T-helper 2 cell treated with Interferon-gamma antibody and Interleukin-4, amounts not matched to agents 5 μg/mL and 100 μg/mL, for 36 hours (primary cell): ENCODE measurements around the gene APBA2.
"Not testable (repeated sequence)": the region's sequence is repeated elsewhere in the genome, so short reads cannot be mapped to it uniquely, and the experiment has no call there.

Experiments
- DNase-seq: peaks from one replicate; pipeline ENCODE4 v3.0.0; 2021; ENCODE audit warnings: low spot score
- H3K27ac Mint-ChIP-seq: one replicate; pipeline ENCODE4 v1.8.0; 2021; ENCODE audit warnings: mild to moderate bottlenecking, mixed read lengths
- H3K27me3 Mint-ChIP-seq: one replicate; pipeline ENCODE4 v1.8.0; 2021; ENCODE audit warnings: low read depth, mixed read lengths
- H3K36me3 Mint-ChIP-seq: one replicate; pipeline ENCODE4 v1.8.0; 2021; ENCODE audit warnings: low read depth, mixed read lengths
- H3K4me1 Mint-ChIP-seq: one replicate; pipeline ENCODE4 v1.8.0; 2021; ENCODE audit warnings: low read depth, mixed read lengths
- H3K4me3 Mint-ChIP-seq: one replicate; pipeline ENCODE4 v1.8.0; 2022; ENCODE audit warnings: mild to moderate bottlenecking, moderate library complexity, mixed read lengths
- H3K9me3 Mint-ChIP-seq: one replicate; pipeline ENCODE4 v1.8.0; 2021; ENCODE audit warnings: mixed read lengths

Gene APBA2

DNA sequence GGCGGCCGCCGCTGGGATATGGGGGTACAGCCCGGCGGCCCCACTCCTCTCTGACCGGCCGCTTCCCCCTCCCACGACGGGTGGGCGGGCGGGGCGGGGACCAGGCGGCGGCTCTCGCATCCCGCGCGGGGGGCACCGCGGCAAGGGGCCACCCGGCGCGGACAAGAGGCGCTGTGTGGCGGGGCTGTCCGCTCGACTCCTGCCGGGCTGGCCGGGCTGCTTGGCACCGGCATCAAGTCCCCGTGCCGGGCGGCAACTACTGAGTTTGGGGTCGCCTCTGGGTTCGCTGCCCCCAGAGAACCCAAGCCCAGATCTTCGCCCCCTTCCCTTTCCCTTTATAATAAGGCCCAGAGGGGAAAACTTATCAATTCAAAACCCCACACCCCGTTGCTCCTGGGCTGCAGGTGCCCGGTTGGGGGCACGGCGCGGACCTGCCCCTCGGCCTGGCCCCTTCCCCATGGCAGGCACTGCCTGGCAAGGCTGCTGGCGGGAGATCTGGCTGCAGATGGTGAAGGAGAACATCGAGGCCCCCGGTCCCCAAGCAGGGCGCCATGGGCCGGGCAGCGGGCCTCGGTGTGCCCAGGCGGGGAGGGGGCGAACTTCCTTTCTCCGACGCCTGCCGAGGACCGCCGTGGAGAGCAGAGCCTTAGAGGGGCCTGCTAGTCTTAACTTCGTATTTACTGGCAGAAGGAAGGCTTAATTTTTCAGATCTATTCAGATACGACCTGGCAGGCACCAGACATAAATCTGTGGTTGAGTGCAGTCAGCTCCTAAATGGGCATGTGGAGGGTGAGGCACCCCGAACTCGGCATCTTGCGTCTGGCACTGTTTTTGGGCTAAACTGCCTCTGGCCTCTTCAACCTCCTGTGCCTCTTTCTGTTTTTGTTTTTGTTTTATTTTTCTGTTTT, 911 bp downstream of the APBA2 start:
- Mint-ChIP-seq H3K27ac (no peak overlapping the region), H3K4me1 (peaks cover 21% of the 10 kb centered on the region), H3K27me3 (peaks cover 40% of the 10 kb centered on the region), H3K9me3 (no peaks in the 10 kb centered on the region), H3K36me3 (no peaks in the 10 kb centered on the region), H3K4me3 (peak overlapping the region; percentile 66)
- DNase-seq, result no peak

DNA sequence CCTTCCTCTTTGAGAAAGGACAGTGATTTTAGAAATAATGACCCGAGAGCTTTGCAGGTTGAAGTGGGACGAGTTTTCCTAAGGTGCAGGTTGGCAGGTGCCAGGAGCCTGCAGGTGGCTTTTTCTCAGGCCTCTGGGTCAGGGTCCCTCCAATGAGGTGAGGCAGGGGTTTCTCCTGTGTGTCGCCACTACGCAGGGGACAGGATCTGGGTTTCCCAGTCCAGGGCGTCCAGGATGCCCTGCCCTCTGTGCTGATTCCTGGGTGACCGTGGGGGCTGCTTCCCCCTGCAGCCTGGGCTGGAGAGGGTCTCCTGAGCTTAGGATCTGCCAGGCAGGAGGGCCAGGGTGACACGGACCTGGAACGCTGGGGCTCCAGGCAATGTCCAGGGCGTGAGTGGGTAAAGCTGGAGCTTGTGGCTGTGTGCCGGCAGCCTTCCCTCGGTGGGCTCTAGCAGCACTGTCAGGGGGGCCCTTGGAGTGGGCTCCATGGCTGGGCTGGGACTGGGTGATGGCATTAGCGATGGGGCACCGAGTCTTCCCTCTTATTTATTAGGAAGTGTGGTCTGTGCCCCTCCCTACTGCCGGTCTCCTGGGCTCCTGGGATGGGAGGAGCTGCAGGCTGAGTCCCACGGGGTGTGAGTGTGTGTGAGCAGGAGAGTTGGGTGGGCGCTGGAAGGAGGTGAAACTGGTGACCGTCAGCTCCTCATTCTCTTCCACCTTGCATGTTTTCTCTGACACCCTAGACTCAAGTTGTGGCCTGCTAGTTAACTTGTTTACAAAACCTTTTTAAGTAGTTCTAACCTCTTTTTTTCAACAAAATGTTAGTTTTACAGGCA, 1.8 kb downstream of the APBA2 start:
- H3K27ac Mint-ChIP-seq, result no peak overlapping the region

DNA sequence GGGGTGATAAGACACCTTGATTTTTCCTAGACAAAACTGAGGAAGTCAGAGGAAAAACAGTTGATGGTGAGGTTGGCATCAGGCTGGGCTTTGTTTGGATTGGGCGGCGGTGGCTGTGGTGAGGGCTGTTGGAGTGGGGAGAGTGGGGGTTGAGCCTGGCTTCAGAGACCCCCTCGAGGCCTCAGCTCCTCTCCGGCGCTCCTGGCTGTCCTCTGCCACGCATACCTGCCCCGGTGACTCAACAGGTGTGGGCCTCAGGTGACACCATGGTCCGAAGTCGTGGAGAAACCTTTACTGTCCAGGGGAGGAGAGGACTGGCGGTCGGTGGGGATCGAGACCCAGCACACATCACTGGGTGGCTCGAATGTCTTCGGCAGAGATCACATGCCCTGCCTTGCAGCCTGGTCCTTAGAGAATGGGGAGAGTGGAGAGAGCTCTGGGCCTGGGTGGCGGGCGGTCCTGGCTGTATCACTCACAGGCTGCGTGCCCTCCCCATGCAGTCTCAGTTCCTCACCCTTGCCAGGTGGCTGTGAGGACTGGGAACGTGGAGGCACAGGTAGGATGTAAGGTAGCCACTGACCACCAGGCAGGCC, 2.6 kb downstream of the APBA2 start:
- H3K36me3 Mint-ChIP-seq, result no peaks in the 10 kb centered on the region
- peaks cover 21% of the 10 kb centered on the region for H3K4me1 Mint-ChIP-seq
- H3K9me3 Mint-ChIP-seq, result no peaks in the 10 kb centered on the region
- no peak overlapping the region for H3K4me3 Mint-ChIP-seq
- no peak for DNase-seq
- H3K27ac Mint-ChIP-seq, result no peak overlapping the region
- H3K27me3 Mint-ChIP-seq, result peaks cover 35% of the 10 kb centered on the region

More for the DNA sequence above, 1.8 kb downstream of the APBA2 start:
- H3K4me1 Mint-ChIP-seq, result peaks cover 21% of the 10 kb centered on the region
- H3K9me3 Mint-ChIP-seq, result no peaks in the 10 kb centered on the region
- H3K4me3 Mint-ChIP-seq, result peak overlapping the region; percentile 66
- H3K27me3 Mint-ChIP-seq, result peaks cover 40% of the 10 kb centered on the region
- DNase-seq, result no peak
- H3K36me3 Mint-ChIP-seq, result no peaks in the 10 kb centered on the region

- Mint-ChIP-seq H3K27me3 (peaks cover 33% of the 10 kb centered on the region), H3K4me3 (no peak overlapping the region), H3K36me3 (no peaks in the 10 kb centered on the region), H3K27ac (no peak overlapping the region), H3K9me3 (no peaks in the 10 kb centered on the region), H3K4me1 (peaks cover 21% of the 10 kb centered on the region)
- no peak for DNase-seq
Observed at GRCh38 chr15:28888900-28889299, 3.1 kb downstream of the APBA2 start.

GRCh38 chr15:28889346-28889745, 3.6 kb downstream of the APBA2 start:
- Mint-ChIP-seq H3K27me3 (peaks cover 29% of the 10 kb centered on the region), H3K4me3 (no peak overlapping the region), H3K36me3 (no peaks in the 10 kb centered on the region), H3K27ac (no peak overlapping the region), H3K4me1 (peaks cover 21% of the 10 kb centered on the region), H3K9me3 (no peaks in the 10 kb centered on the region)
- no peak for DNase-seq

- Mint-ChIP-seq H3K4me1 (peaks cover 21% of the 10 kb centered on the region), H3K27ac (peak overlapping the region; percentile 33), H3K27me3 (peaks cover 24% of the 10 kb centered on the region)
- H3K9me3 Mint-ChIP-seq, H3K36me3 Mint-ChIP-seq, DNase-seq, H3K4me3 Mint-ChIP-seq: not testable (repeated sequence)
Observed at GRCh38 chr15:28889871-28890270, 4.1 kb downstream of the APBA2 start.

DNA sequence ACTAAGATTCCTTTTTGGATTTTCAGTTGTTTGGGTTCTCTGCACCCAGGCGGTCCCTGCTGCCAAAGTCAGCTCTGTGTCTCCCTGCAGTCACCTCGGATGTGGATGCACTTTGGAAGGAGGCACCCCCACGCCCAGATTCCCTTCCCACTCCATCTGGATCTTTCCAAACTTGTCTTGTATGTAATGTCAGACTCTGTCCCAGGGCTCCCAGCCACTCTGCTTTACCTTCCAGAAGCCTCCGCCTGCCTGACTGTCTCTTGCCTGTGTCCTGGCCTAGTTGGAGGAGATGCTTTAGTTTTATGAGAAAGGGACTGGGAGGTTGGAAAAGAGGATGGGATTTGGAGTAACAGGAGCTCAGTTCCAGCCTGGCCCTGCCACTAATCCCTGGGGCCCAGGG, 4.5 kb downstream of the APBA2 start:
- not testable (repeated sequence) for H3K36me3 Mint-ChIP-seq, DNase-seq, H3K9me3 Mint-ChIP-seq
- peaks cover 19% of the 10 kb centered on the region for H3K27me3 Mint-ChIP-seq
- peaks cover 21% of the 10 kb centered on the region for H3K4me1 Mint-ChIP-seq
- peak overlapping the region; percentile 35 for H3K4me3 Mint-ChIP-seq
- H3K27ac Mint-ChIP-seq, result peak overlapping the region; percentile 81

DNA sequence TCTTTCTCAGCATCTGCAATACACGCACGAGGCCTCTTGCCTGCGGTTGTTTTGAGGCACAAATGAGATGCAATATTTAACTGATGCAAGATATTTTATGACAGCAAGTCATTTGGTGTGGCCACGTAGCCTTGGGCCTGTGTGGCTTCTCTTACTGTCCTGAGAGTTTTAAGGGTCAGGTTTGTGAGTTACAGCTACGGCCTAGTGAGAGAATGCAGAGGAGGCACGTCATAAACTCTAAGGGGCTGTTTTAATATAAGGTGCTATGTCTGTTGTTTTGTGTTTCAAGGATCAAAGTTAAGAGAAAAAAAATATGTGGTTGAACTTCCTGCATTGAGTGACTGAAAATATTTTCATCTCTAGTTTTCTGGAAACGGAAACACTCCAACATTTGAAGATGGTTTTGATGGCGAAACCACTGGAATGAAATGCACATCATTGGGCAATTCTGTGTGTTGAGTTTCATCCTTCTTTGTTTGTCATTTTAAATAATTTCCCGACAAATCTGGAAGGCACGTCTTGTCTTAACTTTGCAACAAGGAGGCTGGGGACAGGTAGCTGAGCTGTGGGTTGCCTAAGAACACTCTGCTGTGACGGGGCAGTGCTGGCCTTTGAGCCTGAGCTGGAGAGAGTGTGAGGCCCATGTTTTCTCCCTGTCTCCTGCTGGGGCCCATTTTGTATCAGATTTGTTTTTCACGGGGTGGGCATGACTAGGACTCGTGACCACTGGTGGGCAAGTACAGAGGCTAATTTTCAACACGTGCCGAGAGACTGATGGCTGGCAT, 5.1 kb downstream of the APBA2 start:
- Mint-ChIP-seq H3K36me3 (no peaks in the 10 kb centered on the region), H3K4me3 (peak overlapping the region; percentile 63), H3K9me3 (no peaks in the 10 kb centered on the region), H3K4me1 (peaks cover 21% of the 10 kb centered on the region), H3K27me3 (peaks cover 19% of the 10 kb centered on the region), H3K27ac (peak overlapping the region; percentile 81)
- no peak for DNase-seq

GRCh38 chr15:28891588-28891987, 5.8 kb downstream of the APBA2 start:
- Mint-ChIP-seq H3K4me3 (no peak overlapping the region), H3K36me3 (no peaks in the 10 kb centered on the region), H3K4me1 (peaks cover 21% of the 10 kb centered on the region), H3K27me3 (peaks cover 19% of the 10 kb centered on the region), H3K9me3 (no peaks in the 10 kb centered on the region), H3K27ac (no peak overlapping the region)
- no peak for DNase-seq

GRCh38 chr15:28892789-28893610, 7.2 kb downstream of the APBA2 start:
- Mint-ChIP-seq H3K4me1 (peaks cover 20% of the 10 kb centered on the region), H3K27me3 (peaks cover 10% of the 10 kb centered on the region), H3K27ac (no peak overlapping the region), H3K4me3 (no peak overlapping the region), H3K9me3 (no peaks in the 10 kb centered on the region), H3K36me3 (no peaks in the 10 kb centered on the region)
- DNase-seq, result no peak

DNA sequence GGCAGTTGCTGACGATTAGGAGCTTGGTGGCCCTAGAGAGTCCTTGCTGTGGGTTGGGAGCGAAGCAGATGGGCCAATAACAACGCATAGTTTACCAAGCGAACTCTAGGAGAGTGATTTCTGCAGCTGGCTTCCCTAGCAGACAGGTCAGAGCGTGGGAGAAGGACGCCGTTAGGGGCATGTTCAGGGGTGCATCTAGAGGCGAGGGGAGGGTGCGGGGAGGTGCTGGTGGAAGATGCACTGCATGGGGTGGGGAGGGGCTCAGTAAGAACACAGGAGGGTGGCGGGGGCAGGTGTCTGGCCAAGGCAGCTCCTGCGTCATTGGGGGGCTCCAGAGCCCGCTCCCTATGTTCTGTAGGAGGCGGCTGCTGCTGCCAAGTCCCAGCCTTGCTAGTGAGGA, 8.9 kb downstream of the APBA2 start:
- Mint-ChIP-seq H3K9me3 (no peaks in the 10 kb centered on the region), H3K36me3 (no peaks in the 10 kb centered on the region), H3K27ac (no peak overlapping the region), H3K4me3 (no peak overlapping the region), H3K27me3 (peaks cover 2% of the 10 kb centered on the region), H3K4me1 (peaks cover 19% of the 10 kb centered on the region)
- DNase-seq, result no peak

GRCh38 chr15:28895146-28895545, 9.4 kb downstream of the APBA2 start:
- Mint-ChIP-seq H3K4me1 (peaks cover 14% of the 10 kb centered on the region), H3K9me3 (no peaks in the 10 kb centered on the region), H3K27me3 (peaks cover 2% of the 10 kb centered on the region), H3K27ac (no peak overlapping the region), H3K36me3 (no peaks in the 10 kb centered on the region), H3K4me3 (no peak overlapping the region)
- DNase-seq, result no peak

GRCh38 chr15:28895566-28895965, 9.8 kb downstream of the APBA2 start:
- no peaks in the 10 kb centered on the region for H3K9me3 Mint-ChIP-seq
- no peak overlapping the region for H3K27ac Mint-ChIP-seq
- no peaks in the 10 kb centered on the region for H3K36me3 Mint-ChIP-seq
- peaks cover 2% of the 10 kb centered on the region for H3K27me3 Mint-ChIP-seq
- no peak overlapping the region for H3K4me3 Mint-ChIP-seq
- no peak for DNase-seq
- H3K4me1 Mint-ChIP-seq, result peaks cover 10% of the 10 kb centered on the region
